Tibial nerve (tissue), 4 donors: ENCODE measurements around the gene CLCNKA.

Experiments
- CTCF ChIP-seq, 5 experiments: fragments of 200-600 bp in 3 of 5; fragments of 450-650 bp in 2 of 5; sonication (generic) in 3 of 5; IDR thresholded peaks; one replicate each; pipeline ENCODE4 v1.5.1; 2016 to 2019; ENCODE audit warnings: antibody characterized with exemption in 5 of 5, mild to moderate bottlenecking in 3 of 5, moderate library complexity in 2 of 5
- EP300 ChIP-seq, 2 donors: sonication (generic); formaldehyde crosslinking; IDR thresholded peaks; one replicate each; pipeline ENCODE4 v1.6.1; 2017; ENCODE audit warnings: antibody characterized with exemption in 2 of 2, mild to moderate bottlenecking in 1 of 2
- POLR2A ChIP-seq, 2 donors: fragments of 450-650 bp; IDR thresholded peaks; one replicate each; pipeline ENCODE4 v1.6.1; 2017; ENCODE audit warnings: antibody characterized with exemption in 2 of 2, mild to moderate bottlenecking in 2 of 2, moderate library complexity in 2 of 2

- TF ChIP-seq CTCF (IDR thresholded peaks at IDR 0.05), result no peak
- no peak for TF ChIP-seq EP300 (IDR thresholded peaks at IDR 0.05)
- TF ChIP-seq POLR2A (IDR thresholded peaks at IDR 0.05), result no peak
Measured at GRCh38 chr1:16072095-16072494, 50.3 kb downstream of the CLCNKA start.
